ENCODE measurements around the gene CFAP157.

DNA sequence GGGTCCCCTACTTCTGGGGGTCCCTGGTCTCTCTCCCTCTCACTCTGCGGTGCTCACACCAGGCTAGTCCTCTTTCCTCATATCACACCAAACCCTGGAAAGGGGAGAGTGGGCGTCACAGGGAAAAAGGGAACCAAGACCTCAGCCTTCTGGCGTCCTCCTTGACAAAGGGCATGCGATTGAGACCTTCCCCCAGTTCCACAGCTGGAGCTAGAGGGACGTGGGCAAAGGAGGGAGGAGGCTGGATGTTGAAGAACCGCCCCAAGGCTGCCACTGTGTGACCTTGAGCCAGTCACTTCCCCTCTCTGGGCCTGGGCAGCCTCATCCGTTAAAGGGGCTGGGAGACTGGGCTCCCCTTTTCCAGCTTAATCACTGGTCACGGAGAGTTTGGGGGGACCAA lies 46.8 kb downstream of the CFAP157 start:
- TF ChIP-seq CTCF (IDR thresholded peaks at IDR 0.05; ENCODE audit: poor library complexity) (no peak), EZH2 (IDR thresholded peaks at IDR 0.05; ENCODE audit: borderline replicate concordance) (no peak), EZH2phosphoT487 (IDR thresholded peaks at IDR 0.05; ENCODE audit: low read depth, severe bottlenecking, unreplicated experiment) (no peak)

Measured in hepatocyte (in vitro differentiated cells).